Measurements from ENCODE around the gene HORMAD2.

Gene HORMAD2

DNA sequence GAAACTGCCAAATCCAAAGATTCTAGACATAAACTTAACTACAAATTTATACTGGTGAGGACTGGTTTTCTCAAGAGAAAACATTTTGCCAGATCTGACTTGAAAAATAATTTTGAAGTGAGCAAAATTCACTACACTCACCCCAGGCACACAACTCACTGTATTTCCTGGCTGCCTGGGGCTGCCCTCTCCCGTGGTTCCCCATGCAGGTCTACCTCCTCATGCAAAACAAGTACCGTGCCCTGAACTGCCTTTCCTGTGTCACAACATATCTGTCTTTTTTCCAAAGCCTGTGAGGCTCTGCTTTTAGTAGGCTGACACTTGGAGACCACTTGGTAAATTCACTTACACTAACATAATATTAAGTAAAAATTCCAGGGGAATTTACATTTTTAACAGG is 89.9 kb downstream of the HORMAD2 start:
- DNase-seq, result no peak

DNA sequence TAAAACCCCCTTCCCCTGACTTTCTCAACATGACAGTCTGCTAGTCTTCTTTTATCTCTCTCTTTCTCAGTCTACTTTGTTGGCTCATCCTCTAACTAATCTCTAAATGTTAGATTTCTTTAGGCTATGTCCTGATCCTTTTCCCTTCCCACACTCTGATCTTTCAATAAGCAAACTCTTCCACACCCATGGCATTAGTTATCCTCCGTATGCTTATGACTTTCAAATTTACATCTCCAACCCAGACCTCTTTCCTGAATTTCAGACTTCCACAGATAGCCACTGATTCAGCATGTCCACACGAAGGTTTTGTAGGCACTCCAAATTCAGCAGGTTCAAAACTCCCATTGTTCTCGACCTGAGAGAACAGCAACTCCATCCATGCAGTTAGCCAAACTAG is 90.7 kb downstream of the HORMAD2 start:
- no peak for DNase-seq

GRCh38 chr22:30175690-30176288 is 95.5 kb downstream of the HORMAD2 start:
- no peak for DNase-seq

DNA sequence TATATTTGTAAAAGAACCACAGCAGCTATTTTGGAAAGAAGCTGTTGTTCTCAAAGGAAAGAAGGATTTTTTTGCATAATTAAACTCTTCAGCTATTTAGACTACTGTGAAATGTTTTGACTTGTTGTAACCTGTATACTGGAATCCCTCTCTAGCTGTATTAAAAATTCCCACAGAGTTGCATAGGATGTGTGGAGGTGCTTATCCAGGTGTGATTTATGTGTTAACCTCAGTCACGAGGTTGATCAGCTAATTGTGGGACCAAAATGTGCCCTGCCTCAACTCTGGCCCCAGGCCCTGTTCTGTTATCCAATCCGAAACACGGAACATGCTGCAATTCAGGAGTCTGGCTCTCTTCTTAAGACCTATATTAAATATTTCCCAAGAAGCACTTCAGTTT is 96.2 kb downstream of the HORMAD2 start:
- no peak for DNase-seq

GRCh38 chr22:30178181-30179126 is 98.2 kb downstream of the HORMAD2 start:
- DNase-seq, result no peak

DNA sequence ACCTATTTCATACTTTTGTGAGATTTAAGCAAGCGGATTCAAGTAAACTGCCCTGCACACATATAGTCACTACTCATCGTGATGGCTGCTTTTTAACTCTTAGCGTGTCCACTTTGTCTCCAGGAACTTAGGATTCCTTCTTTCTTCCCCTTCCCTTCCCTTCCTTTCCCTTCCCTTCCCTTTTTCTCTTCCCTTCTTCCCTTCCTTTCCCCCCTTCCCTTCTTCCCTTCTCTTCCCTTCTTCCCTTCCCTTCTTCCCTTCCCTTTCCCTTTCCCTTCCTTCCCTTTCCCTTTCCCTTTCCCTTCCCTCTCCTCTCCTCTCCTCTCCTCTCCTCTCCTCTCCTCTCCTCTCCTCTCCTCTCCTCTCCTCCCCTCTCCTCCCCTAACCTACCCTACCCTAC is 100.4 kb downstream of the HORMAD2 start:
- no peak for DNase-seq

DNA sequence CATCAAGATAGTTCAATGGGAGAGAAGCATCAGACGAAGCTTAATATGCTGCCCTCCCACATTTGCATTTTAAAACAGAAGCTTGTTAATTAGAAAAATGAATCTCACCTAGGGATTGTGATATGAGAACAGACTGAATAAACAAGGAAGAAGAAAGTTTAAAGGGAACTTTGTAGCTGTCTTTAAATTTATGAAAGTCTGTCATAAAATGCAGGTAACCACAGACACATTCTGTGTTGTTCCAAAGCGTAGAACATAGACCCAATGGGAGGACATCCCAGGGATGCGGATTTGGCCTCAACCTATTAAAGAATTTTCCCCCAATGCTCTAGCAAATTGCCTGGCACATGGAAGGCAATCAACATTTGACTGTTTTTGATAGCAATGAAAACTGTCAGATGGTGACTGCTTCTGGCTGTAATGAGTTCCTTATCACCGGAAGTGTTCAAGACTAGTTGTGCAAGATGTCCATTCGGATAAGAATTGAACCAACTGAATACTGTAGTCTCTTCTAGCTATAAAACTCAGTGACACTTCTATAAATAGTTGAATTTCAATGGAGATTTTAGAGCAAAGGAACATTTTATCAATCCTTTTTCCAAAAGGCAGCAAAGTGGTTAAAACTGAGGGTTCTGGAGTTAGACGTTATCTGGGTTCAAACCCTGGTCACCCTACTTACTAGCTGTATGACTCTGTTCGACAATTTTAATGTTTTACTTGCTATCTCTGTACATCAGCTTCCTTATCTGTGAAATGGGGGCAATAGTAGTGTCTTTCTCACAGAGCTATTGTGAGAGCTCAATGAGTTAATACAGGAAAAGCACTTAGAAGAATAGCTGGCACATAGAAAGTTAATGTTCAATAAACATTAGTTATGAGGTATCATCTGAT is 101.4 kb downstream of the HORMAD2 start:
- DNase-seq, result no peak

- DNase-seq, result no peak
These were observed 102.1 kb downstream of the HORMAD2 start for GRCh38 chr22:30182350-30182745.

- DNase-seq, result no peak
These were observed 102.6 kb downstream of the HORMAD2 start for GRCh38 chr22:30182815-30183214.

DNA sequence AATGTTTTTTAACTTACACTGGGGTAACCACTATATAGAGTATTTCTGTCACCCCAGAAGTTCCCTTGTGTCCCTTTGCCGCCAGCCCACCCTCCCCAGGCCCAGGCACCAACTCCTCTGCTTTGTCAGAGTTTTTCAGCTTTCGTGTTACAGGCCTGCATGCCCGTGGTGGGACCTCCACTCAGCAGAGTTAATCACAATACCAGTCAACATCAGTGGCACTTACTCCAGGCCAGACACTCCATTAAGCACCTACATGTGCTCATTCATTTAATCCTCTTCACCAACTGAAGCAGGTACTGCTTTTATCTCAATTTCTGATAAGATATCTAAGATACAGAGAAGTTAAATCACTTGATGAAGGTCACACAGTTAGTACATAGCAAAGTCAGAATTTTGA is 103.0 kb downstream of the HORMAD2 start:
- no peak for DNase-seq

DNA sequence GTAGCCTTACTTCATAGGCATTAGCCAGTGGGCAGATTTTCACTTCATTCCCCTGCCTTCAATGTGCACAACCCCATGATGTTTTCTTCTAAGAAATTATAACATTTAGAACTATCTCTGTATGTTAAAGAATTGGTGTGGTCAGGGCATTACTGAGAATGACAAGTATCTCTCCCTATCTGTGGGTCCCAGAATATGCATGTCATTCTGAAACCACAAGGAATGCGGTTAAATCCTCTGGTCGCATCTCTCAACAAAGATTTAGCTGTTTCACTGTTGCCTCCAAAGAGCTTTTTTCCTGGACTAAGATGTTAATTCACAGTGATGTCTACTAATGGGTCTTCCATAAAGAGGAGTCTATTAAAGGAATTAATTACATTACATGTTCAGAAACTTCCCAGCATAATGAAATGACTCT is 103.6 kb downstream of the HORMAD2 start:
- no peak for DNase-seq

GRCh38 chr22:30185129-30185528 is 104.9 kb downstream of the HORMAD2 start:
- DNase-seq, result no peak

DNA sequence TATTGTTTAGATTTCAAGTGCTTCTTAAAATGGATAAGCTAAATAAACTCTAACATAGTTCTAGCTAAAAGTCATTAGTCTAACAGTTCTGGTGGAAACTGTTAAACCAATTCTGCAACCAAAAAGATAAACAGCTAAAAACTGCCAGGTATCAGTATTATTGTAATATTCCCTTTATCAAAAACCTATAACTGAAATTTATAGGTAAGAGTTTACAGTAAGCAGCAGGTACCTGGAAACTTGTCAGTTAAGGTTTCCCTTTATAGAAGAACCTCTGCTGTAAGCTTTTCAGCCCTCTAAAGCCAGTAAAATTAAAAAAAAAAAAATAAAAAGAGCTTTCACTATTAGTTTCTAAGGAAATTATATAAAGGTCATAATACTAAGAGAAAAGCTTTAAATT is 105.3 kb downstream of the HORMAD2 start:
- no peak for DNase-seq

GRCh38 chr22:30186041-30186440 is 105.8 kb downstream of the HORMAD2 start:
- DNase-seq, result no peak

DNA sequence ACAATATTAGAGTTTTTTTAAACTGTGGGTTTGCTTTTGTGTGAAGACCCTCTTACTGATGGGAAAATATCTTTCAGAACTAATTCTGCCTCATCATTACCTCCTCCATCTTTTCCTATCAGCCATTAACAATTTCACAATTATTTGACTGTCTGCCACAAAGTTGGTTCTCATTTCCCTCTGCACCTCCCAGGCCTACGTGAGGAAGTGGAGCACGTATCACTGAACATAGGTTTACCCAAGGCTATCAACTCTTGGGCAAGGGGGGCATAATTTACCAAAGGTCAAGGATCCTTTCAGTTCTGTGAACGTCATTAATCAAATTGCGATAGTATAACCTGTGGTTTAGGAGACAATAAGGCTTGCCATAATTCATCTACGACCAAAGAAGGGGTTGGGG is 106.2 kb downstream of the HORMAD2 start:
- DNase-seq, result no peak

DNA sequence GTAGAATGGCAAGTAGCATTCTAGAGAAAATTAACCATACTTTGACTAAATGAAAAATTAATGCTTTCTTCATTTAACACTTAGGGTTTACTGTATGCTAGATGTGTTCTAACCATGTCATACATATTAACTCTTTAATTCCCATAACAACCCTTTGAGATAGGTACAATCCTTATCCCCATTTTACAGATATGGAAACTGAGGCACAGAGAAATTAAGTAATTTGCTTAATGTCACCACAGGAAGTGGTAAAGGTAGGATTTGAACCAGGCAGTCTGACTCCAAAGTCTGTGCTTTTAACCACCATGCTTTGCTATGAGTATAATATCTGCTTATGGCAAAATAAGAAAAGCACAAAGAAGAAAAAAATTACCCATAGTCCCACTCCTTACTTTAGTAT is 106.8 kb downstream of the HORMAD2 start:
- DNase-seq, result no peak

GRCh38 chr22:30187529-30188407 is 107.5 kb downstream of the HORMAD2 start:
- no peak for DNase-seq

DNA sequence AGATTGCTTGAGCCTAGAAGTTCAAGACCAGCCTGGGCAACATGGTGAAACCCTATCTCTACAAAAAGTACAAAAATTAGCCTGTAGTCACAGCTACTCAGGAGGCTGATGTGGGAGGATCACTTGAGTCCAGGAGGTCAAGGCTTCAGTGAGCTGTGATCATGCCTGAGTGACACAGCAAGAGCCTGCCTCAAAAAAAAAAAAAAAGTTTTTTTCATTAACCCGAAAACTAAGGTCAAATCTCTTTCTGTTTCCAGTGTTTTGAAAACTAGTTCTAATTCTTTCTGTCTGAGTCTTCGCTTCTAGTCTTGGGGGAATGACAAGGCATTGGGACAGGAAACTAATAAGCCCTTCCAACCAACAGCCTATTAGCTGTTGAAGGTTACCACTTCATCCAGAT is 108.6 kb downstream of the HORMAD2 start:
- DNase-seq, result no peak

DNA sequence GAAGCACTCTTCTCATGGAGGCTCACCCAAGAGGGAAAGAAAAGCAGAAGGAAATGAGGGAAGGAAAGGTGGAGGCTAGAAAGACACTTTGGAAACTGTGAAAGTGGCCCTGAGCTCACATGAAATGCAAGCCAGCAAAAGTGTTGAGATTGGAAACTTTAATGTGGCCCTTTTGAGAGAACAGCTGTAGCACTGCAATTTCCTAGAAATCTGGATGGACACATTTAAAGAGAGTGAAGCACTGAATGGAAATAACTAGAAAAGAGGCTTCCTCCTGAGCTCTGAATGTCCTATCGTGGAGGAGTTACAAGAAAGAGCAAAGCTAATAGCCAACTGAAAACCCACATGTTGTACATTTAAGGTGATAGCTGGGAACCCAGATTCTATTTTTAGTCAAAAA is 110.3 kb downstream of the HORMAD2 start:
- no peak for DNase-seq

DNA sequence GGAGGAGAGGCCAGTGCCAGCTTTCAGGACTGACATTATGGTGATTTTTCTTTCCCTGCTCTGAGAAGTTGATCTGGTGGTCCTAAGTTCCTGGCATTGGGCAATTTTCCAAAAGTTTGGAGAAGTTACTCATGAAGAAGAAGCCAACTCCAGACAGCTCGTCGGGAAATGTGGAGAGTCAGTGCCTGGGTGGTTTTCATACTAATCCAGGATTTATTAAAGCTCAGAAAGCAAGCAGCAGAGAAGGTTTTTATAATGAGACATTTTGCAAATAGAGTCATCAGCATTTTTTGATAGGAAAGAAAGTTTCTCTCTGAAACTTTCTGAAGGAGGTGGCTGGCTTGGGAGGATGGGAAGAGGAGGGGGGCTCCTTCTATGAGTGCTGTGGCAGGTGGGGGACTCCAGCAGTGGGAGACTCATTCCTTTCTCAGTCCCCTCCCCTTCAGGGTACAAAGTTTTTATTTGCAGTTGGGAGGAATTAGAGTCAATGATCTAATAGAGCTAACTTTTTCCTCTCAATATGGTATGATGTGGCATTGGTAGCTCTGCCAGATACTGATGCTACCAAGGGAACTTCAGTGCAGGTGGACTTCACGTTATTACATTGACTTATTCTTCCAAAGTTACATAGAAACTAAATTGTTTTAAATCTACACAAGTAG is 110.9 kb downstream of the HORMAD2 start:
- DNase-seq, result no peak

DNA sequence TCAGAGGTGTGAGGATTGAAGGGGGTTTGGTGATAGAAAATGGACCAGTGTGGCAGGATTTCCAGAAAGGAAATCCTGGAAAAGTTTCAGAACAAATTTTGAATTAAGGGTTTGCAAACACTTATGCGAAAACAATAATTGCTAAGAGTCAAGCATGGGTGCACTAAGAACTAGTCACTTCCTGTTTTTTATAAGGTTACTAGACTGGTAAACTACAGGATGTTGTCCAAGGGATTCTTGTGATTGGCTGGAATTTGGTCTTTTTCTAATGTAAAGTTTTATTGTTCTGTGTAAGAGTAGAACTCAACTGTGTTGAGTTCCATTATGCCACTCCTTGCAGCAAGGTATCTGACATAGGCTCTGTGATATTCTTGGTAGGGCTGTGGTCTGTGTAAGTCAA is 112.2 kb downstream of the HORMAD2 start:
- DNase-seq, result no peak

Measured in NCI-H1436 (cell line).